IPS-NIHi7 (cell line): ENCODE data around the gene ARL5B.
A peak's percentile ranks its signal among the peaks of the same experiment; 100 is the strongest.

Experiments
- DNase-seq: peaks from one replicate; pipeline ENCODE4 v3.0.0; 2012; ENCODE audit warnings: mixed read lengths; ENCODE audit errors: extremely low spot score

ARL5B gene

GRCh38 chr10:18658271-18659124, 733 bp upstream of the ARL5B start:
- no peak for DNase-seq

- peak; percentile 20 for DNase-seq
Measured at GRCh38 chr10:18659819-18660535, 746 bp downstream of the ARL5B start.

DNA sequence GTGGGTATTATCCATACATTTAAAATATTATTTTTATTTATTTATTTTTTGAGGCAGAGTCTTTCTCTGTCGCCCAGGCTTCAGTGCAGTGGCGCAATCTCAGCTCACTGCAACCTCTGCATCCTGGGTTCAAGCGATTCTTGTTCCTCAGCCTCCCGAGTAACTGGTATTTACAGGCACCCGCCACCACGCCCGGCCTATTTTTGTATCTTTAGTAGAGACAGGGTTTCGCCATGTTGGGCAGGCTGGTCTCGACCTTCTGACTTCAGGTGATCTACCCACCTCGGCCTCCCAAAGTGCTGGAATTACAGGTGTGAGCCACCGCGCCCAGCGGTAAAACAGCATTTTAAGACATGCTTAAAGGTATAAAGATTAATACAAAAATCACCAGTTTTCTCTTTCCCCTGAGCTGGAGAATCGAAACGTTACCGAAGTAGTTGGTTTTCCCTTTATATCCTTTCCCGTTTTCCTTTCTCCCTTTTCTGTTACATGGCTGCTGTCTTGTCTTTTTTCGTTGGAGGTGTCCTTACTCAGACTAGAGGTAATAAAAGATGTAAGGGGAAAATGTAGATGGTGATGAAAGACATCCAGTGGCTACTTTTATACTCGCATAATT, 1.7 kb downstream of the ARL5B start:
- DNase-seq: no peak

- no peak for DNase-seq
Measured at GRCh38 chr10:18664841-18665478, 5.7 kb downstream of the ARL5B start.

GRCh38 chr10:18665815-18666558, 6.8 kb downstream of the ARL5B start:
- no peak for DNase-seq

DNA sequence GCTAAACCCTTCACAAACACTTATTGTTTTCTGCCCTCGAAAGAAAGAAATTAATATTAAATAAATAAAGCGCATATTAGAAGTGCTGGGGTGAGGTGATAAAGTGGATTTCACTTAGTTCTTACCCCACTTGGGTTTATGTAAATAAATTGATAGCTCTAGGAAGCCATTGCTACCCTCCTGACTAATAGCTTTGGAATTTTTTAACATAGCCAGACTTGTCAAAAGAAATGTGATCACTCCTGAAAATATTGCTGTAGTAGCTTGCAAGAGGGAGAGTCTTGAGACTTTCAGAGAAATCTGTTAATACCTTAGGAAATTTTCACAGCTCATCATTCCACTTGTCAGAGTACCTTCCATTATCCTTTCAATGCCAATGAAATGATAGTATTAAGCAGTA, 7.6 kb downstream of the ARL5B start:
- DNase-seq: peak; percentile 22

DNA sequence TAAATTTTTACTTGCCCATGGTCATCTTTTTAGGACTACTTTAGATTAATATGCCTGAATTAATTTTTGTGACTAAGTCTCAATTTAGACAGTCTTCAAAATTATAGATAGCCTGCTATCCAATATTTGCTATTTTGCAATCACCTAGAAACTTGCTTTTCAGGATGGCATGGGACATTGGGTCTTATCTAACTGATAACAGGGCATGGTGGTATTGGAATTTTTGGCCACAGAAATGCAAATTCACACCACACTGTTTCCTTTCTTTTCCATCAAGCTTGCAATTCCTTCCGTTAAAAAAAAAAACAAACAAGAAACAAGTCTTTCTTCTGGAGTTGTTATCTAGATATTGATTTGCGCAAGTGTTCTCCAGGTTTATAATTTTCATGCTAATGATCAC, 8.8 kb downstream of the ARL5B start:
- DNase-seq: no peak

GRCh38 chr10:18675086-18675801, 16.0 kb downstream of the ARL5B start:
- no peak for DNase-seq

DNA sequence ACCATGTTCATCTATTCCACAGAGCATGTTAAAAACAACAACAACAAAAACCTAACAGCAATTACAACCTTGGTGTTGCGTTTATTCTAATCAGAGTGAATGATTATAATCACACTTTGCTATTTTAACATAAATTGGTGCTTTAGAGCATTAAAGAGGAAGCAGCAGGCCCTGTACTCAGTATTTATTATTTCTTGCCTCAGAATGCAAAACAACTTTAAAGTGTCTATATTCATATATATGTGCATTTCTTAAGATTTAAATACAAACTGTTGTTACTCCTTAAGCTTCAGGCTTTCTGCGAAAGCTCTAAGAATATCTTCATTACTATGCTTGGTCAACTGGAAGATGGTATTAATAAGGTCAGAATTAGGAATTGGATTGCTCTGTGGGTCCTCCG, 21.5 kb downstream of the ARL5B start:
- no peak for DNase-seq

DNA sequence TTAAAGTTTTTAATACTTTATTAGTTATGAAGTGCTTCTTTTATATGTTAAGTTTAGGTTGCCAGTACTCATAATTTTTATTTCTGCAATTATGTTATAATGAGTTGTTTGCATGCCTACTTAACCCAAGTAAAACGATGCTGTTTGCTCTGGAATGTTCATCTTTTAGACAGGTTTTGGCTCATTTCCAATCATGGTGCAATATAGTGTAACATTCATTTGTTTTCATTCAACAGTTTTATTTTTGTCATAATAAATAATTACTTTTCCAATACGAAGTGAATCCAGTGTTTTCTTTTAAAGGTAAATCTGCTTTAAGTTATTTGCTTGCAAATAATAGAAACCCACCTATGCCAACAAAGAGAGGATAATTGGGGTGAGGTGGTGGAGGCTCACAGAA, 22.1 kb downstream of the ARL5B start:
- no peak for DNase-seq

DNA sequence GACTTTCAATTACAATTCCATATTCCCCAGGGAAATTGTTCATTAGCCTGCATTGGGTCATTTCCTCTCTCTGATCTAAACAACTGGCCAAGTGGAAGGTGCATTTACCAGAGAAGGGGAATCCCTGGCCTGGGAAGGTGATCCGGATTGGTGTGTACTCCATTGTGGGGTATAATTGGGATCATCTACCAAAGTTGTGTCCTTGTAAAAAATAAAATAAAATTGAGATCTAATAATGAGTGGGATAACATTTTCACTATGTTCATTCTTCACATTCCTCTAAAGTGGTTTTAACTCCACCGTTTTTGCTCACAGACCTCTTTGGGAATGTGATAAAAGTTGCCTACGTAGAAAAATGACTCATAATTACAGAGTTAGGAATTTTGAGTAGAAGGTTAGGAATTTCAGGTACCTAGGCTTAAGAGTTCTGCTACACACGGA, 22.8 kb downstream of the ARL5B start:
- DNase-seq: no peak

DNA sequence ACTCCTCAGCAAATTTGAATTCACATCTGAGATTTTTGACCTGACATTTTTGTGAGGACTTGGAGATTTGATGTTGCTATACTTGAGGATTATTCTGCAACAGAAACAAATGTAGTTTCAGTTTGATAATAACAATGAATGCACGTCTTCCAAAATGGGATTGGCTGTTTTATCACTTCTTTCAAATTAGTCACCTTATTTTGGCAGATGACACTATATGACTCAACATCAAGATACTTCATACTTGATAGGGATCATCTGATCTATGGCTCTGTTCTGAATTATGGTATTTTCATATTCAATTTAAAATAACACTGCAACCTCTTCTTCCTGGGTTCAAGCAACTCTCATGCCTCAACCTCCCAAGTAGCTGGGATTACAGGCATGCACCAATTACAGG, 24.2 kb downstream of the ARL5B start:
- DNase-seq: no peak

DNA sequence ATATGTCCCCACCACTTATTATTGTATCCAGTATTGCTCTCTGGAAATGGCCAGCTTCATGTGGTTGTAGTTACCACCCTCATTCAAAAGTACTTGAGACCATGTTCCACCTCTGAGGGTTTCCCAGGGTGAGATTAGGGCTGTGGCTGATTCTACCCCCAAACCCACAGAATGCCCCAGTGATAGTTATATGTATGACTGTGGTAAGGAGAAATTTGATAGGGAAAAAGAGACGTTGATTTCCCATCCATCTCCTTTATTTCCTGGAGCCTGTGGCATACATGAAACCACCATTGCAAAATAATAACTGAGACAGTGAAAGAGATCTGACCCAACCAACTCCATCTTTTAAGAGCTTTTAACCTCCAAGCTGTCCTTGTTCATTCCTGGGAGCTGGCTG, 25.2 kb downstream of the ARL5B start:
- no peak for DNase-seq

GRCh38 chr10:18684953-18685352, 25.7 kb downstream of the ARL5B start:
- no peak for DNase-seq

GRCh38 chr10:18685555-18685954, 26.3 kb downstream of the ARL5B start:
- DNase-seq: no peak

GRCh38 chr10:18687195-18687594, 28.0 kb downstream of the ARL5B start:
- DNase-seq: no peak

GRCh38 chr10:18687706-18688105, 28.5 kb downstream of the ARL5B start:
- no peak for DNase-seq

DNA sequence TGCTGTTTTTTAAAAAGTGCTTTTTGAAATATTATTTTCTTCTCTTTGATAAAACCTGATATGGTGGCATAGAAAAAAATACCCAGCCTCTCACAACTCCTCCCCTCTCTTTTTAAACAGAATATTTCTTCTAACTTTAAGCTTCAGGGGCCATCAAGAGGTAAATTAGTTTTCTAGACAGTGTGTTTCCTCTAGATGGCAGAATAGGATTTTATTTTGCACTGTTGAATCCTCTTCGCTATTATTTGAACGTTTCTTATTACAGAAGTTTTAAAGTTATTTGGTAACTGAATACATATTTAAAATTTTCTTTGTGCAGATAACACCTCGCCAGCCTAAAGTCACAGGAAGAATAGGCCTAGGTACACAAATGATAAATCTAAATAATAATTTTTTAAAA, 30.3 kb downstream of the ARL5B start:
- no peak for DNase-seq

- no peak for DNase-seq
Measured at GRCh38 chr10:18690541-18690940, 31.3 kb downstream of the ARL5B start.

GRCh38 chr10:18699849-18700840, 40.9 kb downstream of the ARL5B start:
- DNase-seq: no peak
